ENCODE data around the gene KRTAP10-11. TPM values are rescaled to one million over a fixed set of nuclear protein-coding genes. Genes with fewer than 3 reads are reported as not detected.

The KRTAP10-11 gene
- total and polyA plus RNA-seq, 8 donors: not detected

GRCh38 chr21:44694776-44695175 is 48.6 kb downstream of the KRTAP10-11 start:
- TF ChIP-seq, protein P1, sequence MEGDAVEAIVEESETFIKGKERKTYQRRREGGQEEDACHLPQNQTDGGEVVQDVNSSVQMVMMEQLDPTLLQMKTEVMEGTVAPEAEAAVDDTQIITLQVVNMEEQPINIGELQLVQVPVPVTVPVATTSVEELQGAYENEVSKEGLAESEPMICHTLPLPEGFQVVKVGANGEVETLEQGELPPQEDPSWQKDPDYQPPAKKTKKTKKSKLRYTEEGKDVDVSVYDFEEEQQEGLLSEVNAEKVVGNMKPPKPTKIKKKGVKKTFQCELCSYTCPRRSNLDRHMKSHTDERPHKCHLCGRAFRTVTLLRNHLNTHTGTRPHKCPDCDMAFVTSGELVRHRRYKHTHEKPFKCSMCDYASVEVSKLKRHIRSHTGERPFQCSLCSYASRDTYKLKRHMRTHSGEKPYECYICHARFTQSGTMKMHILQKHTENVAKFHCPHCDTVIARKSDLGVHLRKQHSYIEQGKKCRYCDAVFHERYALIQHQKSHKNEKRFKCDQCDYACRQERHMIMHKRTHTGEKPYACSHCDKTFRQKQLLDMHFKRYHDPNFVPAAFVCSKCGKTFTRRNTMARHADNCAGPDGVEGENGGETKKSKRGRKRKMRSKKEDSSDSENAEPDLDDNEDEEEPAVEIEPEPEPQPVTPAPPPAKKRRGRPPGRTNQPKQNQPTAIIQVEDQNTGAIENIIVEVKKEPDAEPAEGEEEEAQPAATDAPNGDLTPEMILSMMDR (IDR thresholded peaks at IDR 0.05): no peak
- no peak for ATAC-seq
- Histone ChIP-seq H3K4me3 (no peak overlapping the region), H3K4me1 (no peaks in the 10 kb centered on the region), H3K36me3 (no peaks in the 10 kb centered on the region), H3K27ac (no peak overlapping the region), H3K27me3 (peaks cover 0 to 11% (median 0%) of the 10 kb centered on the region in 4 donors), H3K9me3 (no peaks in the 10 kb centered on the region)
- intact Hi-C loops (cut with DNase I): no loop called here
- FAIRE-seq: no peak
- no peak for DNase-seq
- WGBS, 2 donors: 58 to 62% methylated on average over 11 of the region's 11 CpGs

- Histone ChIP-seq H3K27me3 (peaks cover 0 to 11% (median 0%) of the 10 kb centered on the region in 4 donors), H3K4me3 (no peak overlapping the region), H3K27ac (no peak overlapping the region), H3K36me3 (no peaks in the 10 kb centered on the region), H3K4me1 (no peaks in the 10 kb centered on the region), H3K9me3 (no peaks in the 10 kb centered on the region)
- intact Hi-C loops (cut with DNase I): no loop called here
- DNase-seq (no peak), ATAC-seq (no peak), FAIRE-seq (no peak)
- whole genome bisulfite sequencing, 2 donors: 47 to 56% methylated on average over 8 of the region's 8 CpGs
- TF ChIP-seq, protein P1 (IDR thresholded peaks at IDR 0.05): no peak
These were observed 49.0 kb downstream of the KRTAP10-11 start for GRCh38 chr21:44695184-44695583.

- H3K9me3 ChIP-seq: no peaks in the 10 kb centered on the region
- no peak for ATAC-seq
- H3K27ac ChIP-seq: no peak overlapping the region
- H3K4me3 ChIP-seq: no peak overlapping the region
- H3K36me3 ChIP-seq: no peaks in the 10 kb centered on the region
- H3K27me3 ChIP-seq: peaks cover 0 to 11% (median 0%) of the 10 kb centered on the region in 4 donors
- 63 to 75% methylated on average over 8 of the region's 8 CpGs for WGBS, 2 donors
- FAIRE-seq: no peak
- H3K4me1 ChIP-seq: no peaks in the 10 kb centered on the region
- TF ChIP-seq, protein P1 (IDR thresholded peaks at IDR 0.05): no peak
- intact Hi-C loops (cut with DNase I): no loop called here
- no peak for DNase-seq
These were observed 49.4 kb downstream of the KRTAP10-11 start for GRCh38 chr21:44695641-44696040.

DNA sequence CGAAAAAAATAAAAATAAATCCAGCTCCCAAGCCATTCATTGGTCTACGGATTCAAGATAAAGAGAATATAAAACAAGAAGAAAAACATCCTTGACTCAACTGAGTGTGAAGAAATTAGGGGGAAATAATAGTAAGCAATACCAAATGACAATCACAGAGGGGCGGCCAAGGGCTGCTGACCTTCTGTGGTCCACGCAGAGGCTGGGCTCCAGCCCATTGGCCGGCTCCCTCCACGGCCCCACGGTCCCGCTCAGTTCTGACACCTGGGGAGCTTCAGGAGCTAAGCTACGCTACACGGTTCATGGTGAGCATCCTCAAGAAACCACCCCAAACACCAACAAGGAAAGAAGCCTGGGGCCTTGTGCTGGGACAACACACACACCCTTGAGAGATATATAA is 50.4 kb downstream of the KRTAP10-11 start:
- TF ChIP-seq, protein P1 (IDR thresholded peaks at IDR 0.05): no peak
- Histone ChIP-seq H3K4me3 (no peak overlapping the region), H3K9me3 (no peaks in the 10 kb centered on the region), H3K27me3 (peaks cover 0 to 11% (median 0%) of the 10 kb centered on the region in 4 donors), H3K4me1 (no peaks in the 10 kb centered on the region), H3K36me3 (no peaks in the 10 kb centered on the region), H3K27ac (no peak overlapping the region)
- 50 to 64% methylated on average over 10 of the region's 10 CpGs for WGBS, 2 donors
- no peak for FAIRE-seq
- no peak for ATAC-seq
- DNase-seq: no peak
- intact Hi-C loops (cut with DNase I): no loop called here

Other genes with a start within 250 kb of the KRTAP10-11 start
- 1 to 10 TPM in 1 of 6 donors, under 1 TPM in 5; 0.35 to 1.7 (median 0.45) TPM for gene LRRC3, start 190.9 kb upstream of the KRTAP10-11 start, total RNA-seq
- gene LRRC3, start 190.9 kb upstream of the KRTAP10-11 start, polyA plus RNA-seq: under 1 TPM; 0.46 to 0.66 TPM
- gene KRTAP10-1, start 106.2 kb upstream of the KRTAP10-11 start, total RNA-seq: not detected
- gene KRTAP10-1, start 106.2 kb upstream of the KRTAP10-11 start, polyA plus RNA-seq: not detected
- not detected for gene KRTAP10-2, start 94.9 kb upstream of the KRTAP10-11 start, total RNA-seq
- not detected for gene KRTAP10-2, start 94.9 kb upstream of the KRTAP10-11 start, polyA plus RNA-seq
- not detected for gene KRTAP10-3, start 87.6 kb upstream of the KRTAP10-11 start, total RNA-seq
- gene KRTAP10-3, start 87.6 kb upstream of the KRTAP10-11 start, polyA plus RNA-seq: not detected
- gene KRTAP10-4, start 72.7 kb upstream of the KRTAP10-11 start, total RNA-seq: not detected
- not detected for gene KRTAP10-4, start 72.7 kb upstream of the KRTAP10-11 start, polyA plus RNA-seq
- not detected for gene KRTAP10-5, start 65.8 kb upstream of the KRTAP10-11 start, total RNA-seq
- gene KRTAP10-5, start 65.8 kb upstream of the KRTAP10-11 start, polyA plus RNA-seq: not detected
- not detected for gene KRTAP10-6, start 53.9 kb upstream of the KRTAP10-11 start, total RNA-seq
- not detected for gene KRTAP10-6, start 53.9 kb upstream of the KRTAP10-11 start, polyA plus RNA-seq
- not detected for gene KRTAP10-7, start 45.8 kb upstream of the KRTAP10-11 start, total RNA-seq
- not detected for gene KRTAP10-7, start 45.8 kb upstream of the KRTAP10-11 start, polyA plus RNA-seq
- not detected for gene KRTAP10-8, start 34.3 kb upstream of the KRTAP10-11 start, total RNA-seq
- gene KRTAP10-8, start 34.3 kb upstream of the KRTAP10-11 start, polyA plus RNA-seq: not detected
- gene KRTAP10-9, start 19.3 kb upstream of the KRTAP10-11 start, total RNA-seq: not detected
- not detected for gene KRTAP10-9, start 19.3 kb upstream of the KRTAP10-11 start, polyA plus RNA-seq
- not detected for gene KRTAP10-10, start 9.1 kb upstream of the KRTAP10-11 start, total RNA-seq
- not detected for gene KRTAP10-10, start 9.1 kb upstream of the KRTAP10-11 start, polyA plus RNA-seq
- not detected for gene KRTAP12-4, start 8.2 kb downstream of the KRTAP10-11 start, total RNA-seq
- gene KRTAP12-4, start 8.2 kb downstream of the KRTAP10-11 start, polyA plus RNA-seq: not detected
- not detected for gene KRTAP12-3, start 11.5 kb downstream of the KRTAP10-11 start, total RNA-seq
- not detected for gene KRTAP12-3, start 11.5 kb downstream of the KRTAP10-11 start, polyA plus RNA-seq
- gene KRTAP12-2, start 20.5 kb downstream of the KRTAP10-11 start, total RNA-seq: not detected
- not detected for gene KRTAP12-2, start 20.5 kb downstream of the KRTAP10-11 start, polyA plus RNA-seq
- gene KRTAP12-1, start 35.7 kb downstream of the KRTAP10-11 start, total RNA-seq: not detected
- gene KRTAP12-1, start 35.7 kb downstream of the KRTAP10-11 start, polyA plus RNA-seq: not detected
- not detected for gene KRTAP10-12, start 50.8 kb downstream of the KRTAP10-11 start, total RNA-seq
- not detected for gene KRTAP10-12, start 50.8 kb downstream of the KRTAP10-11 start, polyA plus RNA-seq
- under 1 TPM in 5 of 6 donors, not detected in 1; 0.05 to 0.31 (median 0.17) TPM for gene TSPEAR, start 65.2 kb downstream of the KRTAP10-11 start, total RNA-seq
- gene TSPEAR, start 65.2 kb downstream of the KRTAP10-11 start, polyA plus RNA-seq: 1 to 10 TPM in 1 of 2 donors, under 1 TPM in 1; 0.42 to 1.4 TPM
- 10 to 100 TPM; 30.5 to 48.0 (median 39.7) TPM for gene UBE2G2, start 155.4 kb downstream of the KRTAP10-11 start, total RNA-seq
- 10 to 100 TPM; 44.6 to 53.2 TPM for gene UBE2G2, start 155.4 kb downstream of the KRTAP10-11 start, polyA plus RNA-seq
- 10 to 100 TPM; 17.3 to 29.1 (median 21.7) TPM for gene SUMO3, start 171.6 kb downstream of the KRTAP10-11 start, total RNA-seq
- 10 to 100 TPM; 14.0 to 29.1 TPM for gene SUMO3, start 171.6 kb downstream of the KRTAP10-11 start, polyA plus RNA-seq
- 100 to 1,000 TPM in 1 of 6 donors, 10 to 100 TPM in 5; 47.3 to 118 (median 60.6) TPM for gene PTTG1IP, start 227.3 kb downstream of the KRTAP10-11 start, total RNA-seq
- 10 to 100 TPM; 44.9 to 71.0 TPM for gene PTTG1IP, start 227.3 kb downstream of the KRTAP10-11 start, polyA plus RNA-seq

All from pancreas (tissue), 10 donors.